HG02798 (cell line): ENCODE measurements around the gene SLU7.
A peak's percentile ranks its signal among the peaks of the same experiment; 100 is the strongest.

Experiments used
- ATAC-seq: cut with Tn5 transposase; IDR thresholded peaks from one replicate; pipeline ENCODE4 v1.9.1; 2021; ENCODE audit warnings: mild to moderate bottlenecking; ENCODE audit not compliant: unreplicated experiment, poor library complexity

Gene SLU7

GRCh38 chr5:160418561-160419457 lies at the start of gene SLU7:
TSS of gene SLU7 (minus strand) at chr5:160419081. CDS start at chr5:160415294, 3,787 bp downstream.
- peak; percentile 71 for ATAC-seq

- no peak for ATAC-seq
These were observed 49.6 kb upstream of the SLU7 start for GRCh38 chr5:160468363-160468975.

- peak; percentile 90 for ATAC-seq
These were observed 48.9 kb upstream of the SLU7 start for GRCh38 chr5:160467555-160468362.

GRCh38 chr5:160466889-160467554 lies 48.1 kb upstream of the SLU7 start:
- ATAC-seq = no peak

GRCh38 chr5:160466116-160466515 lies 47.2 kb upstream of the SLU7 start:
- no peak for ATAC-seq

- ATAC-seq = no peak
These were observed 45.6 kb upstream of the SLU7 start for GRCh38 chr5:160464466-160464797.

- no peak for ATAC-seq
These were observed 45.0 kb upstream of the SLU7 start for GRCh38 chr5:160463740-160464465.

- no peak for ATAC-seq
These were observed 44.3 kb upstream of the SLU7 start for GRCh38 chr5:160463227-160463626.

- ATAC-seq = peak; percentile 28
These were observed 43.3 kb upstream of the SLU7 start for GRCh38 chr5:160462167-160462566.

GRCh38 chr5:160461378-160461777 lies 42.5 kb upstream of the SLU7 start:
- ATAC-seq = no peak

- ATAC-seq = no peak
These were observed 41.6 kb upstream of the SLU7 start for GRCh38 chr5:160460377-160461049.

- ATAC-seq = peak; percentile 87
These were observed 40.2 kb upstream of the SLU7 start for GRCh38 chr5:160458806-160459800.

GRCh38 chr5:160457252-160457651 lies 38.4 kb upstream of the SLU7 start:
- ATAC-seq = no peak

- ATAC-seq = no peak
These were observed 37.7 kb upstream of the SLU7 start for GRCh38 chr5:160456480-160457177.

- no peak for ATAC-seq
These were observed 36.7 kb upstream of the SLU7 start for GRCh38 chr5:160455600-160455999.

GRCh38 chr5:160453751-160454150 lies 34.9 kb upstream of the SLU7 start:
- no peak for ATAC-seq

GRCh38 chr5:160452795-160453194 lies 33.9 kb upstream of the SLU7 start:
- no peak for ATAC-seq
